Measurements from ENCODE around the gene NEAT1. TPM values are rescaled to one million over a fixed set of nuclear protein-coding genes. Genes with fewer than 3 reads are reported as not detected.
A peak's percentile ranks its signal among the peaks of the same experiment; 100 is the strongest.

The NEAT1 gene
- total and polyA plus RNA-seq, 9 of the 15 experiments (the other 6 are each of a cell fraction or from before 2014, with no cell fraction given), result 20.1 to 389 (median 62.8) TPM

- TF ChIP-seq SUPT5H (IDR thresholded peaks at IDR 0.05), result peak; percentile 32; the same call in 1 of the 2 replicates
- TF ChIP-seq POLR3G (IDR thresholded peaks at IDR 0.05; ENCODE audit: extremely low read depth, insufficient read length, insufficient replicate concordance), result no peak
- no peak for TF ChIP-seq NKRF (IDR thresholded peaks at IDR 0.05; ENCODE audit: borderline replicate concordance)
- TF ChIP-seq ATF1 (CRISPR knock-in tag; IDR thresholded peaks at IDR 0.05), result no peak
- TF ChIP-seq ATF1 (tag; IDR thresholded peaks at IDR 0.05), result no peak
- no peak for TF ChIP-seq CBFA2T2 (conservative IDR thresholded peaks at IDR 0.05)
- TF ChIP-seq ZNF354B (CRISPR knock-in tag; IDR thresholded peaks at IDR 0.05), result no peak
- no peak for TF ChIP-seq NCOA6 (IDR thresholded peaks at IDR 0.05)
- no peak for TF ChIP-seq JUNB (CRISPR knock-in tag; conservative IDR thresholded peaks at IDR 0.05)
- TF ChIP-seq KLF10 (CRISPR knock-in tag; IDR thresholded peaks at IDR 0.05), result no peak
- TF ChIP-seq ZNF133 (CRISPR knock-in tag; IDR thresholded peaks at IDR 0.05), result no peak
- TF ChIP-seq XRCC4 (IDR thresholded peaks at IDR 0.05; ENCODE audit: extremely low read depth, insufficient read depth, insufficient read length), result no peak
Measured at GRCh38 chr11:65418431-65418680, 4.2 kb upstream of the NEAT1 start (continued).

Data from K562 (cell line).